ENCODE results near the gene GAS7. TPM values are rescaled to one million over a fixed set of nuclear protein-coding genes. Genes with fewer than 3 reads are reported as not detected.

GAS7 gene
- total and polyA plus RNA-seq, 9 of the 15 experiments (the other 6 are each of a cell fraction or from before 2014, with no cell fraction given): 0.11 to 0.33 TPM; not detected in 7

GRCh38 chr17:9968881-9969280 lies 229.5 kb downstream of the GAS7 start (continued):
- no peak for TF ChIP-seq STAT5A (IDR thresholded peaks at IDR 0.05; ENCODE audit: borderline replicate concordance, low read length)
- no peak for TF ChIP-seq GMEB1 (CRISPR knock-in tag; IDR thresholded peaks at IDR 0.05)
- no peak for TF ChIP-seq RUNX1 (IDR thresholded peaks at IDR 0.05; ENCODE audit: low read depth)
- no peak for TF ChIP-seq FOXP1 (CRISPR knock-in tag; IDR thresholded peaks at IDR 0.05)
- no peak for TF ChIP-seq ARID1B (IDR thresholded peaks at IDR 0.05)
- no peak for TF ChIP-seq ZNF239 (CRISPR knock-in tag; IDR thresholded peaks at IDR 0.05)
- TF ChIP-seq ZNF57 (CRISPR knock-in tag; IDR thresholded peaks at IDR 0.05): no peak
- TF ChIP-seq HMG20A (CRISPR knock-in tag; conservative IDR thresholded peaks at IDR 0.05): no peak

GRCh38 chr17:9968008-9968407 lies 230.4 kb downstream of the GAS7 start:
- intact Hi-C loops (cut with micrococcal nuclease): loop anchor here (5.0 kb wide), 1 partner anchor 259 kb away; no protein-coding TSS in a partner anchor
- TF ChIP-seq TAL1 (IDR thresholded peaks at IDR 0.05) (no peak), ZNF79 (CRISPR knock-in tag; IDR thresholded peaks at IDR 0.05; ENCODE audit: low read depth) (no peak), ARID4B (CRISPR knock-in tag; IDR thresholded peaks at IDR 0.05) (no peak), BRF2 (IDR thresholded peaks at IDR 0.05; ENCODE audit: borderline replicate concordance, insufficient read depth, insufficient read length) (no peak), HDAC2 (IDR thresholded peaks at IDR 0.05) (no peak), NR2F6 (CRISPR knock-in tag; IDR thresholded peaks at IDR 0.05) (no peak), FOXA3 (CRISPR knock-in tag; conservative IDR thresholded peaks at IDR 0.05 in 1 of 2, IDR thresholded peaks at IDR 0.05 in 1 of 2) (no peak), BACH1 (tag; IDR thresholded peaks at IDR 0.05) (no peak), ZNF174 (CRISPR knock-in tag; IDR thresholded peaks at IDR 0.05) (no peak)

More at GRCh38 chr17:9968008-9968407, 230.4 kb downstream of the GAS7 start:
- Histone ChIP-seq H3K9me1 (ENCODE audit: control insufficient read depth, insufficient read depth, low read length) (no peaks in the 10 kb centered on the region), H3K27ac (ENCODE audit: extremely low read depth, low read depth, low read length) (no peak overlapping the region), H4K20me1 (replicated peaks; ENCODE audit: control insufficient read depth, insufficient read depth, low read length) (no peaks in the 10 kb centered on the region), H3K9me3 (replicated peaks; ENCODE audit: control insufficient read depth, insufficient read depth, low read depth, low read length) (no peaks in the 10 kb centered on the region), H3K4me1 (replicated peaks in 1 of 2; ENCODE audit: control insufficient read depth in 2 of 2, insufficient read depth in 2 of 2, low read length in 2 of 2) (no peaks in the 10 kb centered on the region), H3K4me2 (ENCODE audit: insufficient read depth, low read length) (no peak overlapping the region), H3K27me3 (ENCODE audit: control insufficient read depth in 2 of 2, insufficient read depth in 2 of 2, low read length in 2 of 2) (peaks cover 0 to 5% of the 10 kb centered on the region in 2 experiments; a peak in 1 of 5 replicates), H3K9ac (ENCODE audit: insufficient read depth in 1 of 2, low read depth in 2 of 2, low read length in 2 of 2) (no peak overlapping the region), H2AFZ (ENCODE audit: low read depth, low read length) (no peak overlapping the region), H3K36me3 (ENCODE audit: control insufficient read depth, insufficient read depth, low read length) (no peaks in the 10 kb centered on the region), H3K4me3 (no peak overlapping the region), H3K79me2 (ENCODE audit: control insufficient read depth, insufficient read depth, low read length) (no peaks in the 10 kb centered on the region)
- ChIA-PET CTCF (ENCODE audit: low intra/inter-chr PET ratio) (no interaction called here), POLR2A (no interaction called here)
- DNase-seq (ENCODE audit: extremely low read depth in 1 of 4, low spot score in 3 of 4) (no peak), ATAC-seq (no peak), FAIRE-seq (no peak)
- 0% methylated on average over 3 of the region's 5 CpGs for WGBS (ENCODE audit: insufficient coverage, low coverage, missing lambda C conversion rate)
- BruUV-seq (replicated peaks): no TSS peak
- in situ Hi-C loops (cut with MboI): no loop called here
